ENCODE results near the gene STX1B. TPM values are rescaled to one million over a fixed set of nuclear protein-coding genes. Genes with fewer than 3 reads are reported as not detected.

Gene STX1B
- total RNA-seq, 1 donor = 2.1 TPM

DNA sequence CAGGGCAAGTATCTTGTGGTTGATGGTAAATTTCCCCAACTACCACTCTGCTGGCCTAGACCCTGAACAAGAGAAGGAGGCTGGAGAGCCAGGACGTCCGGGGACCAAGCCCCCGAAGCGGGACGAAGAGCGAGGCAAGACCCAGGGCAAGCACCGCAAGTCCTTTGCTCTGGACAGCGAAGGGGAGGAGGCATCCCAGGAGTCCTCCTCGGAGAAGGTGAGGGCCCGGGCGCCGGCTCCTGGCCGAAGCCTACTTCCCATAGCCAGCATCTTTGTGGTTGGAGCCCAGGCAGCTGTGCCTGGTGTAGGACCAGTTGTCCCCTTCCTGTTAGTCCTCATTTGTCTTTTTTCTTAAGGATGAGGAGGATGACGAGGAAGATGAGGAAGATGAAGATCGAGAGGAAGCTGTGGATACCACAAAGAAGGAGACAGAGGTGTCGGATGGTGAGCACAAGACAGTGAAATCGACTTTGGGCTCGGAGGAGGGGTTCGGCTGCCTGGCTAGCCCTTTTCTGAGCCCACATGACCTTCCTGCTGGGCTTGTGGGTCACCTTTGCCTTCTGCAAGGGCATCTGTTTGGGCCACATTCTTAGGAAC, 41.1 kb downstream of the STX1B start:
- DNase-seq (ENCODE audit: low read depth) = no peak
- H3K4me3 ChIP-seq (ENCODE audit: low read depth, low read length) = no peak overlapping the region
- TF ChIP-seq, protein P1, sequence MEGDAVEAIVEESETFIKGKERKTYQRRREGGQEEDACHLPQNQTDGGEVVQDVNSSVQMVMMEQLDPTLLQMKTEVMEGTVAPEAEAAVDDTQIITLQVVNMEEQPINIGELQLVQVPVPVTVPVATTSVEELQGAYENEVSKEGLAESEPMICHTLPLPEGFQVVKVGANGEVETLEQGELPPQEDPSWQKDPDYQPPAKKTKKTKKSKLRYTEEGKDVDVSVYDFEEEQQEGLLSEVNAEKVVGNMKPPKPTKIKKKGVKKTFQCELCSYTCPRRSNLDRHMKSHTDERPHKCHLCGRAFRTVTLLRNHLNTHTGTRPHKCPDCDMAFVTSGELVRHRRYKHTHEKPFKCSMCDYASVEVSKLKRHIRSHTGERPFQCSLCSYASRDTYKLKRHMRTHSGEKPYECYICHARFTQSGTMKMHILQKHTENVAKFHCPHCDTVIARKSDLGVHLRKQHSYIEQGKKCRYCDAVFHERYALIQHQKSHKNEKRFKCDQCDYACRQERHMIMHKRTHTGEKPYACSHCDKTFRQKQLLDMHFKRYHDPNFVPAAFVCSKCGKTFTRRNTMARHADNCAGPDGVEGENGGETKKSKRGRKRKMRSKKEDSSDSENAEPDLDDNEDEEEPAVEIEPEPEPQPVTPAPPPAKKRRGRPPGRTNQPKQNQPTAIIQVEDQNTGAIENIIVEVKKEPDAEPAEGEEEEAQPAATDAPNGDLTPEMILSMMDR (IDR thresholded peaks at IDR 0.05; ENCODE audit: insufficient read depth, low read length) = no peak

DNA sequence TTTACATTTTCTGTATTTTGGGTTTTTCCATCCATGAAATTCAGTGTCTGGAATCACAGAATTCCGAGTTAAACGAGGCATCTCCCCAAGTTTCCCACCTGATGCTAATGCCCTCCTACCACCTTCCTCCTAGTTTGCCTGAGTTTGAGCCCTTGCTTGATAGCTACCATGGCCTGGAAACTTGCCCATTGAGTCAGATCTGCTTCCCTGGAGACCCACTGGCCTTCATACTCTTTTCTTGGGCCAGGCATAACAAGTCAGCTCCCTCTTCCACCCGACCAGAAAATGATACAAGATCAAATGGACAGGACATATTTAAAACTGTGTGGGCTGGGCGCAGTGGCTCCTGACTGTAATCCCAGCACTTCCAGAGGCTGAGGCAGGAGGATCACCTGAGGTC, 42.6 kb downstream of the STX1B start:
- TF ChIP-seq, protein P1 (IDR thresholded peaks at IDR 0.05; ENCODE audit: insufficient read depth, low read length) = no peak
- no peak overlapping the region for H3K4me3 ChIP-seq (ENCODE audit: low read depth, low read length)
- peak; percentile 26 for DNase-seq (ENCODE audit: low read depth)

DNA sequence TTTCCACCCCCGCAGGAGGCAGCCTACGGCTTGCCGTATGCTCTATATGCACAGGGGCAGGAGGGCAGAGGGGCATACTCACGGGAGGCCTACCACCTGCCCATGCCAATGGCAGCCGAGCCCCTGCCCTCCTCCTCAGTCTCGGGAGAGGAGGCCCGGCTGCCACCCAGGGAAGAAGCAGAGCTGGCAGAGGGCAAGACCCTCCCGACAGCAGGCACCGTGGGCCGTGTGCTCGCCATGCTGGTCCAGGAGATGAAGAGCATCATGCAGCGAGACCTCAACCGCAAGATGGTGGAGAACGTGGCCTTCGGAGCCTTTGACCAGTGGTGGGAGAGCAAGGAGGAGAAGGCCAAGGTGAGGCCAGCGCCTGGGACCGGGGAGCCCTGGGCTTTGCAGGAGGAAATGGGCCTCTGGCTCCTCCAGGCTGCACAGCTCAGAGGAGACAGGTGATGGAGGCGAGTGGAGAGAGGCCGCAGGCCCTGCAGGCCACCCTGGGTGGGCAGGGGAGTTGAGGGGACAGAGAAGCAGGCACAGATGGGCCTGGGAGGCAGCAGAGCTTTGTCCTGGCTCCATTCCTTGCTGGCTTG, 44.3 kb downstream of the STX1B start:
- TF ChIP-seq, protein P1 (IDR thresholded peaks at IDR 0.05; ENCODE audit: insufficient read depth, low read length) = no peak
- H3K4me3 ChIP-seq (ENCODE audit: low read depth, low read length) = no peak overlapping the region
- DNase-seq (ENCODE audit: low read depth) = no peak

DNA sequence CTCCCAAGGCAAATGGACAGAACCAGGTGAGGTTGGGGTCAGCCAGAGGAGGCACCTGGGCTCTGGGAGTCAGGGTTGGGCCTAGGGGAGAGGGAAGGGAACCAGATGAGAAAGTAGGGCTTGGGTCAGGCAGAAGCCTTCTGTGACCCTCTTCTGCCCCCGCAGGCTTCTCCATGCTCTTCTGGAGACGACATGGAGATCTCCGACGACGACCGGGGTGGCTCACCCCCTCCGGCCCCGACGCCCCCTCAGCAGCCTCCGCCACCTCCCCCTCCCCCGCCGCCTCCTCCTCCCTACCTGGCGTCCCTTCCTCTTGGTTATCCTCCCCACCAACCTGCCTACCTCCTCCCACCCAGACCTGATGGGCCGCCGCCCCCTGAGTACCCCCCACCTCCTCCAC, 45.0 kb downstream of the STX1B start:
- TF ChIP-seq, protein P1 (IDR thresholded peaks at IDR 0.05; ENCODE audit: insufficient read depth, low read length) = no peak
- H3K4me3 ChIP-seq (ENCODE audit: low read depth, low read length) = no peak overlapping the region
- no peak for DNase-seq (ENCODE audit: low read depth)

DNA sequence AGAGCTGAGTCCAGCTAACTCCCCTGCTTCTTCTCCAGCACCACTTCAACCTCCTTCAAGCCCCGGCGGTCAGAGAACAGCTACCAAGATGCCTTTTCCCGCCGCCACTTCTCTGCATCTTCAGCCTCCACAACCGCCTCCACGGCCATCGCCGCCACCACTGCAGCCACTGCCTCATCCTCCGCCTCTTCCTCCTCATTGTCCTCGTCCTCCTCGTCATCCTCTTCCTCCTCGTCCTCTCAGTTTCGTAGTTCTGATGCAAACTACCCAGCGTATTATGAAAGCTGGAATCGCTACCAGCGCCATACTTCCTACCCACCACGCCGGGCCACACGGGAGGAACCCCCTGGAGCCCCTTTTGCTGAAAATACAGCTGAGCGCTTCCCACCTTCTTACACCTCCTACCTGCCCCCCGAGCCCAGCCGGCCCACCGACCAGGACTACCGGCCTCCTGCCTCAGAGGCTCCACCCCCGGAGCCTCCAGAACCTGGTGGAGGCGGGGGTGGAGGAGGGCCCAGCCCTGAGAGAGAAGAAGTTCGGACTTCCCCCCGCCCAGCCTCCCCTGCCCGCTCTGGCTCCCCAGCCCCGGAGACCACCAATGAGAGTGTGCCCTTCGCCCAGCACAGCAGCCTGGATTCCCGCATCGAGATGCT, 45.7 kb downstream of the STX1B start:
- DNase-seq (ENCODE audit: low read depth) = no peak
- TF ChIP-seq, protein P1 (IDR thresholded peaks at IDR 0.05; ENCODE audit: insufficient read depth, low read length) = no peak
- H3K4me3 ChIP-seq (ENCODE audit: low read depth, low read length) = no peak overlapping the region

DNA sequence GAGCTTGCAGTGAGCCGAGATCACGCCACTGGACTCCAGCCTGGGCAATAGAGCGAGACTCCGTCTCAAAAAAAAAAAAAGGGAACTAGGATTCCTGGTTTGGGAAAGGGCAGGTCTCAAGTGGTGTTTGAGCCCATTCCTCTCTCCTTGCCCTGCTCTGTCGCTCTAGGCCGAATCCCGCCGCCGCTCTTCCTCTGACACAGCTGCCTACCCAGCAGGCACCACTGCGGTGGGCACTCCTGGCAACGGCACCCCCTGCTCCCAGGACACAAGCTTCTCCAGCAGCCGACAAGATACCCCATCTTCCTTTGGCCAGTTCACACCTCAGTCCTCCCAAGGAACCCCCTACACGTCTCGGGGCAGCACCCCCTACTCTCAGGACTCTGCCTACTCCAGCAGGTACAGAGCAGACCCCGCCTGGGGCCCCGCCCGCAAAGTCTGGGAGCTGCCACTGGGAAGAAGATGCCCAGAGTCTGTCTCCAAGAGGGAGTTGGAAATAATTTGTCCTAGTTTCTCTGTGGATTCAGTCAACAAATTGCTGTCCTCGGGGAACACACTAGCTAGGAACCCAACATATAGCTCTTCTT, 46.4 kb downstream of the STX1B start:
- no peak overlapping the region for H3K4me3 ChIP-seq (ENCODE audit: low read depth, low read length)

More for the DNA sequence above, 46.4 kb downstream of the STX1B start:
- DNase-seq (ENCODE audit: low read depth) = no peak
- TF ChIP-seq, protein P1 (IDR thresholded peaks at IDR 0.05; ENCODE audit: insufficient read depth, low read length) = no peak
